GM23248 (cell line): ENCODE measurements around the gene NDE1. TPM values are rescaled to one million over a fixed set of nuclear protein-coding genes. Genes with fewer than 3 reads are reported as not detected.
A peak's percentile ranks its signal among the peaks of the same experiment; 100 is the strongest.

Experiments used
- DNase-seq: peaks from one replicate; pipeline ENCODE4 v3.0.0-alpha.2; 2015
- H2AFZ ChIP-seq: fragments of 200-600 bp; sonication (generic); 2 replicates; pipeline ENCODE4 v1.6.1; 2016; ENCODE audit warnings: antibody characterized with exemption
- H3F3A ChIP-seq: fragments of 200-600 bp; sonication (generic); 2 replicates; pipeline ENCODE4 v1.6.1; 2016; ENCODE audit warnings: mild to moderate bottlenecking, antibody characterized with exemption, mixed run types; ENCODE audit not compliant: insufficient read depth
- H3K27ac ChIP-seq: fragments of 200-600 bp; sonication (generic); 2 replicates; pipeline ENCODE4 v1.5.1; 2016; ENCODE audit warnings: mild to moderate bottlenecking
- H3K27me3 ChIP-seq: fragments of 200-600 bp; sonication (generic); replicated peaks from 2 replicates; pipeline ENCODE4 v1.6.1; 2016; ENCODE audit warnings: mild to moderate bottlenecking; ENCODE audit not compliant: insufficient read depth
- H3K36me3 ChIP-seq: fragments of 200-600 bp; sonication (generic); 2 replicates; pipeline ENCODE4 v1.6.1; 2016; ENCODE audit warnings: low read depth, mild to moderate bottlenecking
- H3K4me1 ChIP-seq: fragments of 200-600 bp; sonication (generic); 2 replicates; pipeline ENCODE4 v1.6.1; 2016; ENCODE audit warnings: mild to moderate bottlenecking; ENCODE audit not compliant: insufficient read depth
- H3K4me2 ChIP-seq: fragments of 200-600 bp; sonication (generic); one replicate; pipeline ENCODE4 v1.6.1; 2016; ENCODE audit warnings: mild to moderate bottlenecking; ENCODE audit not compliant: unreplicated experiment
- H3K4me3 ChIP-seq: fragments of 200-600 bp; sonication (generic); 2 replicates; pipeline ENCODE4 v1.5.1; 2016; ENCODE audit warnings: mild to moderate bottlenecking
- H3K79me2 ChIP-seq: fragments of 200-600 bp; sonication (generic); 2 replicates; pipeline ENCODE4 v1.6.1; 2016; ENCODE audit warnings: mild to moderate bottlenecking; ENCODE audit not compliant: insufficient read depth
- H3K9ac ChIP-seq: fragments of 200-600 bp; sonication (generic); 2 replicates; pipeline ENCODE4 v1.6.1; 2016; ENCODE audit warnings: mild to moderate bottlenecking
- H3K9me2 ChIP-seq: fragments of 200-600 bp; sonication (generic); 2 replicates; pipeline ENCODE4 v1.6.1; 2016; ENCODE audit warnings: mixed run types, mild to moderate bottlenecking, moderate library complexity; ENCODE audit not compliant: insufficient read depth
- H3K9me3 ChIP-seq: fragments of 200-600 bp; sonication (generic); one replicate; pipeline ENCODE4 v1.6.1; 2017; ENCODE audit warnings: low read depth
- H4K20me1 ChIP-seq: fragments of 200-600 bp; sonication (generic); 2 replicates; pipeline ENCODE4 v1.6.0; 2016; ENCODE audit not compliant: insufficient read depth
- EZH2 ChIP-seq: fragments of 200-600 bp; sonication (generic); IDR thresholded peaks from 2 replicates; pipeline ENCODE4 v1.6.1; 2018; ENCODE audit warnings: antibody characterized with exemption, mild to moderate bottlenecking; ENCODE audit not compliant: insufficient read depth, poor library complexity, severe bottlenecking
- EZH2phosphoT487 ChIP-seq: fragments of 200-600 bp; sonication (generic); IDR thresholded peaks from 2 replicates; pipeline ENCODE4 v1.6.1; 2018; ENCODE audit warnings: antibody characterized with exemption, moderate library complexity, mild to moderate bottlenecking, low read depth; ENCODE audit not compliant: insufficient read depth
- WGBS, 2 experiments: methylation state at CpG; one replicate each; pipeline ENCODE4 v1.1.6; 2015 to 2017; ENCODE audit warnings: low lambda C conversion rate in 2 of 2, low coverage in 1 of 2; ENCODE audit errors: missing lambda C conversion rate in 2 of 2; 5-methylcytosine and 5-hydroxymethylcytosine counted together
- in situ Hi-C: fragments of 300-500 bp; cut with MboI; formaldehyde crosslinking; loops from 2 replicates; pipeline ENCODE4 v1.15.0; 2020
- microRNA counts: library from miRNA; unstranded; fragments of <30 nt; microRNA quantifications from one replicate; lab custom pipeline; 2016
- polyA plus RNA-seq: library from polyadenylated mRNA; unstranded; fragments of >200 nt; fragmentation: Nextera tagmentation; extraction: Ambion mirVana; gene quantifications from 2 replicates; pipeline ENCODE4 v1.2.1, GENCODE V29; 2016
- total RNA-seq: library from RNA; depleted of rRNA; stranded (reverse); fragments of >200 nt; shearing (Covaris generic); gene quantifications from 2 replicates; pipeline ENCODE4 v1.2.3, GENCODE V29; 2014; rRNA removed

The NDE1 gene
- total and polyA plus RNA-seq, 2 experiments from 2014 or later: 31.2 to 37.8 TPM

GRCh38 chr16:15775663-15776304, 125.7 kb downstream of the NDE1 start:
- Histone ChIP-seq H3F3A (no peaks in the 10 kb centered on the region), H3K27ac (no peak overlapping the region), H3K27me3 (peaks cover 20% of the 10 kb centered on the region), H3K79me2 (no peaks in the 10 kb centered on the region), H3K9me2 (no peaks in the 10 kb centered on the region), H3K36me3 (no peaks in the 10 kb centered on the region), H3K4me3 (no peak overlapping the region), H3K4me2 (no peak overlapping the region), H2AFZ (no peak overlapping the region), H4K20me1 (no peaks in the 10 kb centered on the region), H3K9ac (no peak overlapping the region), H3K4me1 (no peaks in the 10 kb centered on the region), H3K9me3 (no peaks in the 10 kb centered on the region)
- TF ChIP-seq EZH2phosphoT487 (no peak), EZH2 (no peak)
- in situ Hi-C loops: loop anchor here (10.0 kb wide), 1 partner anchor 349 kb away; no protein-coding TSS in a partner anchor
- 28 to 30% methylated on average over 7 of the region's 7 CpGs for WGBS, 2 experiments
- DNase-seq: peak; percentile 67

MicroRNA genes within 50 kb of the gene (microRNA counts, 767-probe panel; counts per million panel counts)
- microRNA hsa-miR-484 (lab: Ali Mortazavi, UCI): 447 counts per million, percentile 86 among the panel's probes with 10 or more counts

Other genes with a start within 250 kb of the NDE1 start
- gene BMERB1, start 215.7 kb upstream of the NDE1 start, total RNA-seq: 62.3 and 94.1 TPM in 2 replicates
- 55.2 and 56.3 TPM in 2 replicates for gene BMERB1, start 215.7 kb upstream of the NDE1 start, polyA plus RNA-seq
- 12.8 and 20.1 TPM in 2 replicates for gene MARF1, start 7.1 kb upstream of the NDE1 start, total RNA-seq
- gene MARF1, start 7.1 kb upstream of the NDE1 start, polyA plus RNA-seq: 9.2 and 9.7 TPM in 2 replicates
- gene MYH11, start 206.8 kb downstream of the NDE1 start, total RNA-seq: not detected in 2 replicates
- gene MYH11, start 206.8 kb downstream of the NDE1 start, polyA plus RNA-seq: 0.15 and 0.79 TPM in 2 replicates
- gene CEP20, start 238.4 kb downstream of the NDE1 start, total RNA-seq: 60.3 and 63.9 TPM in 2 replicates
- gene CEP20, start 238.4 kb downstream of the NDE1 start, polyA plus RNA-seq: 53.8 and 56.1 TPM in 2 replicates